Choroid plexus epithelial cell (primary cell): Measurements from ENCODE around the gene ACADVL.

ENCODE experiments used
- DNase-seq: peaks from one replicate; pipeline ENCODE4 v3.0.0-alpha.2; 2010; ENCODE audit warnings: low read depth
- H3K4me3 ChIP-seq: 2 replicates; pipeline ENCODE4 v1.5.1; 2011; ENCODE audit warnings: low read depth, mild to moderate bottlenecking, control low read depth, low read length, moderate library complexity
- TF ChIP-seq, protein P1 (sequence below): conservative IDR thresholded peaks from 2 replicates; pipeline ENCODE4 v1.5.1; 2011; ENCODE audit warnings: low read depth, mild to moderate bottlenecking, control low read depth, inconsistent platforms, low read length, moderate library complexity

The ACADVL gene

GRCh38 chr17:7218758-7219157 is 980 bp upstream of the ACADVL start:
- no peak overlapping the region for H3K4me3 ChIP-seq
- DNase-seq = no peak
- TF ChIP-seq, protein P1, sequence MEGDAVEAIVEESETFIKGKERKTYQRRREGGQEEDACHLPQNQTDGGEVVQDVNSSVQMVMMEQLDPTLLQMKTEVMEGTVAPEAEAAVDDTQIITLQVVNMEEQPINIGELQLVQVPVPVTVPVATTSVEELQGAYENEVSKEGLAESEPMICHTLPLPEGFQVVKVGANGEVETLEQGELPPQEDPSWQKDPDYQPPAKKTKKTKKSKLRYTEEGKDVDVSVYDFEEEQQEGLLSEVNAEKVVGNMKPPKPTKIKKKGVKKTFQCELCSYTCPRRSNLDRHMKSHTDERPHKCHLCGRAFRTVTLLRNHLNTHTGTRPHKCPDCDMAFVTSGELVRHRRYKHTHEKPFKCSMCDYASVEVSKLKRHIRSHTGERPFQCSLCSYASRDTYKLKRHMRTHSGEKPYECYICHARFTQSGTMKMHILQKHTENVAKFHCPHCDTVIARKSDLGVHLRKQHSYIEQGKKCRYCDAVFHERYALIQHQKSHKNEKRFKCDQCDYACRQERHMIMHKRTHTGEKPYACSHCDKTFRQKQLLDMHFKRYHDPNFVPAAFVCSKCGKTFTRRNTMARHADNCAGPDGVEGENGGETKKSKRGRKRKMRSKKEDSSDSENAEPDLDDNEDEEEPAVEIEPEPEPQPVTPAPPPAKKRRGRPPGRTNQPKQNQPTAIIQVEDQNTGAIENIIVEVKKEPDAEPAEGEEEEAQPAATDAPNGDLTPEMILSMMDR = no peak

- TF ChIP-seq, protein P1 = no peak
- DNase-seq = no peak
- peak overlapping the region; percentile 90 for H3K4me3 ChIP-seq
These were observed 418 bp upstream of the ACADVL start for GRCh38 chr17:7219229-7219811.

- peak overlapping the region; percentile 90 for H3K4me3 ChIP-seq
- TF ChIP-seq, protein P1 = peak; percentile 57
- DNase-seq = peak; percentile 77
These were observed 997 bp downstream of the ACADVL start for GRCh38 chr17:7220593-7221277.

GRCh38 chr17:7221278-7222092 is 1.7 kb downstream of the ACADVL start:
- no peak for DNase-seq
- no peak overlapping the region for H3K4me3 ChIP-seq
- TF ChIP-seq, protein P1 = no peak

GRCh38 chr17:7222093-7222971 is 2.6 kb downstream of the ACADVL start:
- no peak for DNase-seq
- TF ChIP-seq, protein P1 = no peak
- no peak overlapping the region for H3K4me3 ChIP-seq

- TF ChIP-seq, protein P1 = no peak
- no peak for DNase-seq
- no peak overlapping the region for H3K4me3 ChIP-seq
These were observed 3.2 kb downstream of the ACADVL start for GRCh38 chr17:7222972-7223292.
